ENCODE data around the gene CHPF2.

The CHPF2 gene

DNA sequence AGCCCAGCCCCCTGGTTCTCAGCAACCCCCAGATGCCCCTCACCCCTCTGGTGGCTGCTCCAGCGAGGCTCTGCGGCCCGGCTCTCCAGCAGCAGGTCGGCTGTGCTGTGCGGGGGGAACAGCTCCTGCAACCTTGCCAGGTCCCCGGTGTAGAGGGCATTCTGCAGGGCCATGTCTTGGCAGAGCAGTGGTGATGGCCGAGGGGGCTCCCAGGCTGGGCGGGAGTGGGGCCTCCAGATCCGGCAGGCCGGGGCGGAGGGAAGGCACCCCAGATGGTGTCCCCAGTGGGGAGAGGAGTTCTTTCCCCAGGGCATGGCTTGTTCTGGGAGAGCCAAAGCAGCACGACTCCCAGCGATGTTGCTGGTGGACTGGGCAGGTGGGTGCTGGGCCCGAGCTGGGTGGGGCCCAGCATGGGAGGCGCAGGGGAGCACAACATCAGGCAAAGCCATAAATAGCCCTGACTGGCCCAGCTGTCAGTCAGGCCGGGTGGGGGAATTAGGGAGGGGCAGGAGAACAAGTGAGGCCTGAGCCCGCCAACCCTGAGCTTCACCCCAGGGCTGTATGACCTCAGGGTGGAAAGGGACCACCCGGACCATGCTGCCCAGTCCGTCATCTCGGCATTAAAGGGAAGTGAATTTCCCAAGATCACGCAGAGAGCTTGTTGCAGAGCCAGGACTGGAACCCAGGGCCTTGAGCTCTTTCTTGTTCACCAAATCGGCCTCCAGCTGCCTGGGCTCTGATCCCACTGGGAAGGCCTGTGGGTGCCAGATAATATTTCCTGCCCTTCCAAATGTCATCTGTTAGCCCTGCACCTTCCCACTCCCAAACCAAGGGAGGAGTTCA lies 44.7 kb upstream of the CHPF2 start:
- Histone ChIP-seq H3K79me2 (ENCODE audit: control insufficient read depth, insufficient read depth, low read length, poor library complexity) (no peaks in the 10 kb centered on the region), H3K4ac (ENCODE audit: low read depth, low read length) (no peak overlapping the region), H3K79me1 (ENCODE audit: low read length) (no peaks in the 10 kb centered on the region), H3K4me3 (ENCODE audit: low read depth, low read length) (no peak overlapping the region), H3K14ac (ENCODE audit: low read length) (no peak overlapping the region), H4K12ac (ENCODE audit: low read depth, low read length) (no peak overlapping the region), H2BK12ac (ENCODE audit: low read length) (no peak overlapping the region), H3K9ac (ENCODE audit: low read length) (no peak overlapping the region), H4K91ac (ENCODE audit: low read depth, low read length) (no peak overlapping the region), H3K27ac (ENCODE audit: low read depth, low read length) (no peak overlapping the region), H3K36me3 (ENCODE audit: control insufficient read depth in 1 of 2, insufficient read depth in 2 of 2, low read length in 2 of 2) (no peaks in the 10 kb centered on the region), H2BK120ac (ENCODE audit: insufficient read depth, low read length, poor library complexity) (no peak overlapping the region), H3K4me1 (ENCODE audit: control insufficient read depth in 1 of 2, insufficient read depth in 2 of 2, low read length in 2 of 2) (no peaks in the 10 kb centered on the region), H3K18ac (ENCODE audit: low read length) (no peak overlapping the region), H2AK5ac (ENCODE audit: low read length) (no peak overlapping the region), H3K27me3 (ENCODE audit: insufficient read depth, low read length) (no peaks in the 10 kb centered on the region), H4K8ac (ENCODE audit: low read depth, low read length) (no peak overlapping the region), H3K9me3 (ENCODE audit: insufficient read depth, low read depth, low read length) (no peaks in the 10 kb centered on the region), H3K4me2 (ENCODE audit: low read length) (no peak overlapping the region), H2BK5ac (ENCODE audit: low read depth, low read length, poor library complexity) (no peak overlapping the region), H3K23ac (ENCODE audit: low read length) (no peak overlapping the region), H2AFZ (ENCODE audit: insufficient read depth, low read length, poor library complexity) (no peak overlapping the region)
- DNase-seq = no peak
- WGBS (ENCODE audit: extremely low coverage, insufficient coverage, insufficient read length) = no CpG with 5 or more reads among the region's 22 CpGs

DNA sequence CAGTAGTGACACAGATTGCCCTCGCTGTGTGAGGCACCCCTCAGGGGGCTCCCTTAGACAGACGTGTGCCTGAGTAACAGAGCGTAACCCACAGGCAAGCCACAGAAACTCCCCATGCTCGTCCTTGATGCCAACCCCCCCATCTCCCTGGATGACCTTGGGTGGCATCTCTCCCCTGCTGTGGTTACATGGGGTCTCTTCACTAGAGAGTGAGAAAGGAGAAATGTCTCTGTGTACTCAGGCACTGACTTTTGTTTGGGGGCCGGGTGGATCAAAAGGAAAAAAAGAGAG lies 44.1 kb upstream of the CHPF2 start:
- no peaks in the 10 kb centered on the region for H3K79me1 ChIP-seq (ENCODE audit: low read length)
- no peaks in the 10 kb centered on the region for H3K27me3 ChIP-seq (ENCODE audit: insufficient read depth, low read length)
- H2AK5ac ChIP-seq (ENCODE audit: low read length) = no peak overlapping the region
- no peak for DNase-seq
- H3K4me2 ChIP-seq (ENCODE audit: low read length) = no peak overlapping the region
- H3K4me1 ChIP-seq (ENCODE audit: control insufficient read depth in 1 of 2, insufficient read depth in 2 of 2, low read length in 2 of 2) = no peaks in the 10 kb centered on the region
- H3K79me2 ChIP-seq (ENCODE audit: control insufficient read depth, insufficient read depth, low read length, poor library complexity) = no peaks in the 10 kb centered on the region
- no peaks in the 10 kb centered on the region for H3K9me3 ChIP-seq (ENCODE audit: insufficient read depth, low read depth, low read length)
- H2BK5ac ChIP-seq (ENCODE audit: low read depth, low read length, poor library complexity) = no peak overlapping the region
- no peak overlapping the region for H2BK12ac ChIP-seq (ENCODE audit: low read length)
- H4K12ac ChIP-seq (ENCODE audit: low read depth, low read length) = no peak overlapping the region
- no peak overlapping the region for H2AFZ ChIP-seq (ENCODE audit: insufficient read depth, low read length, poor library complexity)
- no CpG with 5 or more reads among the region's 5 CpGs for WGBS (ENCODE audit: extremely low coverage, insufficient coverage, insufficient read length)
- H3K27ac ChIP-seq (ENCODE audit: low read depth, low read length) = no peak overlapping the region
- no peak overlapping the region for H3K23ac ChIP-seq (ENCODE audit: low read length)
- H2BK120ac ChIP-seq (ENCODE audit: insufficient read depth, low read length, poor library complexity) = no peak overlapping the region
- no peak overlapping the region for H3K9ac ChIP-seq (ENCODE audit: low read length)
- no peak overlapping the region for H3K14ac ChIP-seq (ENCODE audit: low read length)
- H3K4ac ChIP-seq (ENCODE audit: low read depth, low read length) = no peak overlapping the region
- no peak overlapping the region for H3K4me3 ChIP-seq (ENCODE audit: low read depth, low read length)
- H4K8ac ChIP-seq (ENCODE audit: low read depth, low read length) = no peak overlapping the region
- H3K36me3 ChIP-seq (ENCODE audit: control insufficient read depth in 1 of 2, insufficient read depth in 2 of 2, low read length in 2 of 2) = no peaks in the 10 kb centered on the region
- no peak overlapping the region for H3K18ac ChIP-seq (ENCODE audit: low read length)
- H4K91ac ChIP-seq (ENCODE audit: low read depth, low read length) = no peak overlapping the region

DNA sequence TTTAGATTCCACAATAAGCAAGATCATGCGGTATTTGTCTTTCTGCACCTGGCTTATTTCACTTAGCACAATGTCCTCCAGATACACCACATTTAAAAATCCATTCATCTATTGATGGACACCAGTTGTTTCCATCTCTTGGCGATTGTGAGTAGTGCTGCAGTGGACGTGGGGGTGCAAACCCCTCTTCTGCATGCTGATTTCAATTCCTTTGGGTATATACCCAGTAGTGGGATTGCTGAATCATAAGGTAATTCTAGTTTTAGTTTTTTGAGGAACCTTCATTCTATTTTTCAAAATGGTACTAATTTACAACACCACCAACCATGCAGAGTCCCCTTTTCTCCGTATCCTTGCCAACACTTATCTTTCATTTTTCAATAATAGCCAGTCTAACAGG lies 43.2 kb upstream of the CHPF2 start:
- Histone ChIP-seq H3K4me1 (ENCODE audit: control insufficient read depth in 1 of 2, insufficient read depth in 2 of 2, low read length in 2 of 2) (no peaks in the 10 kb centered on the region), H3K79me1 (ENCODE audit: low read length) (no peaks in the 10 kb centered on the region), H2BK12ac (ENCODE audit: low read length) (no peak overlapping the region), H3K27me3 (ENCODE audit: insufficient read depth, low read length) (no peaks in the 10 kb centered on the region), H3K14ac (ENCODE audit: low read length) (no peak overlapping the region), H3K18ac (ENCODE audit: low read length) (no peak overlapping the region), H4K91ac (ENCODE audit: low read depth, low read length) (no peak overlapping the region), H2BK5ac (ENCODE audit: low read depth, low read length, poor library complexity) (no peak overlapping the region), H4K12ac (ENCODE audit: low read depth, low read length) (no peak overlapping the region), H4K8ac (ENCODE audit: low read depth, low read length) (no peak overlapping the region), H3K23ac (ENCODE audit: low read length) (no peak overlapping the region), H3K9me3 (ENCODE audit: insufficient read depth, low read depth, low read length) (no peaks in the 10 kb centered on the region), H3K4me2 (ENCODE audit: low read length) (no peak overlapping the region), H3K9ac (ENCODE audit: low read length) (no peak overlapping the region), H2BK120ac (ENCODE audit: insufficient read depth, low read length, poor library complexity) (no peak overlapping the region), H3K79me2 (ENCODE audit: control insufficient read depth, insufficient read depth, low read length, poor library complexity) (no peaks in the 10 kb centered on the region), H3K27ac (ENCODE audit: low read depth, low read length) (no peak overlapping the region), H2AFZ (ENCODE audit: insufficient read depth, low read length, poor library complexity) (no peak overlapping the region), H3K4ac (ENCODE audit: low read depth, low read length) (no peak overlapping the region), H3K4me3 (ENCODE audit: low read depth, low read length) (no peak overlapping the region), H2AK5ac (ENCODE audit: low read length) (no peak overlapping the region), H3K36me3 (ENCODE audit: control insufficient read depth in 1 of 2, insufficient read depth in 2 of 2, low read length in 2 of 2) (no peaks in the 10 kb centered on the region)
- no CpG with 5 or more reads among the region's 4 CpGs for WGBS (ENCODE audit: extremely low coverage, insufficient coverage, insufficient read length)
- no peak for DNase-seq

DNA sequence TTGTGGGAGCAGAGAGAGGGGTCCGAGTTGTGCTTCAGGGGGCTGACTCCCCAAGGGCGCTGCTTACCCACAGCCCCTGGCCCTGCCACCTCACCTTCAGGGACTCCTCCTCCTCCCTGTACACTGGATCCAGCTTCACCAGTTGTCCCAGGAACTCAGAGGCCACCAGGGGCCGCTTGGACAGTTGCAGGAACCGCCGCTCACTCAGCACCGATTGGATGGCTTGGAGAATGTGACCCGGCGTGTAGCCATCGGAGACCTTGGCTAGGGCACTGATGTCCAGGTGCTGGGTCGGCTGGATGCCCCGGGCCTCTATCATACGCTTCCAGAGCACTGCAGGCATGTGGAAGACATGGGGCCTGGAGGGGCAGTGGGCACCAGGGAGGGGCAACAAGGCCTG lies 40.7 kb upstream of the CHPF2 start:
- Histone ChIP-seq H2AFZ (ENCODE audit: insufficient read depth, low read length, poor library complexity) (no peak overlapping the region), H2BK120ac (ENCODE audit: insufficient read depth, low read length, poor library complexity) (no peak overlapping the region), H2BK12ac (ENCODE audit: low read length) (no peak overlapping the region), H3K79me2 (ENCODE audit: control insufficient read depth, insufficient read depth, low read length, poor library complexity) (no peaks in the 10 kb centered on the region), H3K18ac (ENCODE audit: low read length) (no peak overlapping the region), H3K14ac (ENCODE audit: low read length) (no peak overlapping the region), H3K79me1 (ENCODE audit: low read length) (no peaks in the 10 kb centered on the region), H3K4me2 (ENCODE audit: low read length) (no peak overlapping the region), H3K9me3 (ENCODE audit: insufficient read depth, low read depth, low read length) (no peaks in the 10 kb centered on the region), H4K8ac (ENCODE audit: low read depth, low read length) (no peak overlapping the region), H3K27me3 (ENCODE audit: insufficient read depth, low read length) (no peaks in the 10 kb centered on the region), H2AK5ac (ENCODE audit: low read length) (no peak overlapping the region), H3K4me3 (ENCODE audit: low read depth, low read length) (no peak overlapping the region), H3K36me3 (ENCODE audit: control insufficient read depth in 1 of 2, insufficient read depth in 2 of 2, low read length in 2 of 2) (no peaks in the 10 kb centered on the region), H4K12ac (ENCODE audit: low read depth, low read length) (no peak overlapping the region), H3K27ac (ENCODE audit: low read depth, low read length) (no peak overlapping the region), H4K91ac (ENCODE audit: low read depth, low read length) (no peak overlapping the region), H3K9ac (ENCODE audit: low read length) (no peak overlapping the region), H3K4me1 (ENCODE audit: control insufficient read depth in 1 of 2, insufficient read depth in 2 of 2, low read length in 2 of 2) (no peaks in the 10 kb centered on the region), H2BK5ac (ENCODE audit: low read depth, low read length, poor library complexity) (no peak overlapping the region), H3K23ac (ENCODE audit: low read length) (no peak overlapping the region), H3K4ac (ENCODE audit: low read depth, low read length) (no peak overlapping the region)
- DNase-seq = peak in 1 of 2 donors; percentile 25
- WGBS (ENCODE audit: extremely low coverage, insufficient coverage, insufficient read length) = no CpG with 5 or more reads among the region's 12 CpGs

Measured in trophoblast cell (in vitro differentiated cells and primary cell).